Thyroid gland (tissue), 4 donors: ENCODE results near the gene NHERF2.

Source experiments
- CTCF ChIP-seq, 6 experiments: fragments of 200-600 bp in 3 of 6; fragments of 450-650 bp in 3 of 6; sonication (generic) in 3 of 6; IDR thresholded peaks; one replicate each; pipeline ENCODE4 v1.5.1; 2016 to 2019; ENCODE audit warnings: antibody characterized with exemption in 6 of 6, mild to moderate bottlenecking in 2 of 6, inconsistent platforms in 1 of 6, moderate library complexity in 1 of 6
- POLR2A ChIP-seq, 2 donors: fragments of 450-650 bp; IDR thresholded peaks; one replicate each; pipeline ENCODE4 v1.6.1; 2017; ENCODE audit warnings: antibody characterized with exemption in 2 of 2, mild to moderate bottlenecking in 2 of 2, moderate library complexity in 1 of 2

- TF ChIP-seq CTCF (IDR thresholded peaks at IDR 0.05), result no peak
- TF ChIP-seq POLR2A (IDR thresholded peaks at IDR 0.05), result no peak
These were observed 39.5 kb upstream of the NHERF2 start for GRCh38 chr16:1987198-1987597.
